SH-SY5Y (cell line): Measurements from ENCODE around the gene SNCB.

Experiments
- GATA2 ChIP-seq: IDR thresholded peaks from 2 replicates; pipeline ENCODE4 v1.6.1; 2011; ENCODE audit warnings: mild to moderate bottlenecking, low read depth, low read length
- GATA3 ChIP-seq: IDR thresholded peaks from 2 replicates; pipeline ENCODE4 v1.6.1; 2011; ENCODE audit warnings: low read depth, mild to moderate bottlenecking, low read length, moderate library complexity

DNA sequence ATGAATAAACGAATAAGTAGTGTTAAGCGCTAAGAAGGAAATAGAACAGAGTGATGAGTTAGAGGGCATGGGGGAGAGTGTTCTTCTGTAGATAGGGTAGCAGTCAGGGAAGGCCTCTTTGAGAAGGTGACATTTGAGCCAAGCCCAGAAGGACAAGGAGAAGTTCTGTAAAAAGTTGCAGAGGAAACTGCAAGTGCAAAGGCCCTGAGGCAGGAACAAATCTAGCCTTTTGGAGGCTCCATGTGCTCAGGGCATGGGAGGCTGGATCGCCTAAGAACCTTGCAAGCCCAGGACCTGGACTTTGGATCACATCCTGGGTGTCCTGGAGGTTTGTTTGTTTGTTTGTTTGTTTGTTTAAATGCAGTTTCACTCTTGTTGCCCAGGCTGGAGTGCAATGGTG, 8.1 kb upstream of the SNCB start:
- TF ChIP-seq GATA2 = no peak
- no peak for TF ChIP-seq GATA3
